HFFc6 (cell line): ENCODE data around the gene BLVRB. TPM values are rescaled to one million over a fixed set of nuclear protein-coding genes. Genes with fewer than 3 reads are reported as not detected.
"Not testable (repeated sequence)": the region's sequence is repeated elsewhere in the genome, so short reads cannot be mapped to it uniquely, and the experiment has no call there.

Source experiments
- DNase-seq: peaks from one replicate; pipeline ENCODE4 v3.0.0-alpha.2; 2018
- H3K27ac Mint-ChIP-seq: 2 replicates; pipeline ENCODE4 v1.8.0; 2020; ENCODE audit warnings: mild to moderate bottlenecking, mixed read lengths
- H3K27me3 Mint-ChIP-seq: 2 replicates; pipeline ENCODE4 v1.8.0; 2021; ENCODE audit warnings: mild to moderate bottlenecking, moderate library complexity, mixed read lengths; ENCODE audit not compliant: insufficient read depth
- H3K36me3 Mint-ChIP-seq: 2 replicates; pipeline ENCODE4 v1.8.0; 2021; ENCODE audit warnings: low read depth, mixed read lengths
- H3K4me1 Mint-ChIP-seq: 2 replicates; pipeline ENCODE4 v1.8.0; 2020; ENCODE audit warnings: low read depth, mixed read lengths
- H3K4me3 Mint-ChIP-seq: 2 replicates; pipeline ENCODE4 v1.8.0; 2020; ENCODE audit warnings: mild to moderate bottlenecking, moderate library complexity, mixed read lengths
- H3K9me3 Mint-ChIP-seq: 2 replicates; pipeline ENCODE4 v1.8.0; 2020; ENCODE audit warnings: mild to moderate bottlenecking, mixed read lengths
- total RNA-seq, 6 experiments: library from RNA; stranded (reverse); fragmentation: NEBNext Ultra II Directional; extraction: Animal tissue kit (Norgen Biotek cat#: 25700); gene quantifications; 2 replicates in 1 of 6; 3 replicates in 5 of 6; pipeline ENCODE4 v1.2.3, GENCODE V29; 2021
- TF ChIP-seq, protein P1 (sequence below): fragments of 200-600 bp; sonication (generic); IDR thresholded peaks from 2 replicates; pipeline ENCODE4 v1.5.0; 2021; ENCODE audit warnings: antibody characterized with exemption, mild to moderate bottlenecking

Gene BLVRB
- total RNA-seq, 6 experiments from 2014 or later, result 35.3 to 55.7 (median 52.5) TPM

DNA sequence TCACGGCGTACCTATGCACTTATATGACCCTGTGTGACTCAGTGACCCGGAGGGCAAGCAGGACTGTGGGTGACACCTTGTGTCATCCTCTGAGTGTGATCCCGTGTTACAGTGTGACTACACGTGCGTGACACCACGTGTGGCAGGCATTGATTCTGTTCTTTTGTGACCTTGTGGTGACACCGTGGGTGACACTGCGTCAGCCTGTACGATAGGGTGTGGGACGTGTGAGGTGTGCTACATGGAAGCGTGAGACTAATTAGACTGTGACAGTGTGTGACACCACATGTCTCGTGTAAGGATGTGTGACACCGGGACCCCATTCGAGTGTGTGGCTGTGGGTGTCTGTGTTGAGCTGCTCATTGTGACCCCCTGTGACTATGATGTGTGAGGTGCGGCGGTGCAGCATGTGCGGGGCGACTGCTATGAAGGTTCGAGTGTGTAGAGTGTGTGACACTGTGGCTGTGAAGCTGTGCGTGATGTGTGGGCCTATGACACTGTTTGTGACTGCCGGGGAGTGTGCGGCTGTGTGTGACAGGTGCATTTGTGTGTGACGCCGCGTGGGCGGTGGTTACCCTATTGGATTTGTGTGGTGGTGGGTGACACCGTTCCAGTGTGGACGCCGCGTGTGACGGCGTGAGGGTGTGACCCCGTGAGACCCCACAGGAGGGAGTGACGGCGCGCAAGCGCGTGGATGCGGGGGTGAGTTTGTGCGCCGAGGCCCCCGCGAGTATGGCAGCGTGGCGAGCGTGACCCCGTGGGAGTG is 857 bp upstream of the BLVRB start:
- no peaks in the 10 kb centered on the region for H3K9me3 Mint-ChIP-seq
- no peak for DNase-seq
- peak overlapping the region; percentile 46 for H3K27ac Mint-ChIP-seq
- H3K4me1 Mint-ChIP-seq, result peaks cover 25% of the 10 kb centered on the region
- TF ChIP-seq, protein P1, sequence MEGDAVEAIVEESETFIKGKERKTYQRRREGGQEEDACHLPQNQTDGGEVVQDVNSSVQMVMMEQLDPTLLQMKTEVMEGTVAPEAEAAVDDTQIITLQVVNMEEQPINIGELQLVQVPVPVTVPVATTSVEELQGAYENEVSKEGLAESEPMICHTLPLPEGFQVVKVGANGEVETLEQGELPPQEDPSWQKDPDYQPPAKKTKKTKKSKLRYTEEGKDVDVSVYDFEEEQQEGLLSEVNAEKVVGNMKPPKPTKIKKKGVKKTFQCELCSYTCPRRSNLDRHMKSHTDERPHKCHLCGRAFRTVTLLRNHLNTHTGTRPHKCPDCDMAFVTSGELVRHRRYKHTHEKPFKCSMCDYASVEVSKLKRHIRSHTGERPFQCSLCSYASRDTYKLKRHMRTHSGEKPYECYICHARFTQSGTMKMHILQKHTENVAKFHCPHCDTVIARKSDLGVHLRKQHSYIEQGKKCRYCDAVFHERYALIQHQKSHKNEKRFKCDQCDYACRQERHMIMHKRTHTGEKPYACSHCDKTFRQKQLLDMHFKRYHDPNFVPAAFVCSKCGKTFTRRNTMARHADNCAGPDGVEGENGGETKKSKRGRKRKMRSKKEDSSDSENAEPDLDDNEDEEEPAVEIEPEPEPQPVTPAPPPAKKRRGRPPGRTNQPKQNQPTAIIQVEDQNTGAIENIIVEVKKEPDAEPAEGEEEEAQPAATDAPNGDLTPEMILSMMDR, result no peak
- peaks cover 5% of the 10 kb centered on the region; the same call in 1 of the 2 replicates for H3K36me3 Mint-ChIP-seq
- H3K27me3 Mint-ChIP-seq, result peaks cover 13% of the 10 kb centered on the region
- H3K4me3 Mint-ChIP-seq, result peak overlapping the region; percentile 95

DNA sequence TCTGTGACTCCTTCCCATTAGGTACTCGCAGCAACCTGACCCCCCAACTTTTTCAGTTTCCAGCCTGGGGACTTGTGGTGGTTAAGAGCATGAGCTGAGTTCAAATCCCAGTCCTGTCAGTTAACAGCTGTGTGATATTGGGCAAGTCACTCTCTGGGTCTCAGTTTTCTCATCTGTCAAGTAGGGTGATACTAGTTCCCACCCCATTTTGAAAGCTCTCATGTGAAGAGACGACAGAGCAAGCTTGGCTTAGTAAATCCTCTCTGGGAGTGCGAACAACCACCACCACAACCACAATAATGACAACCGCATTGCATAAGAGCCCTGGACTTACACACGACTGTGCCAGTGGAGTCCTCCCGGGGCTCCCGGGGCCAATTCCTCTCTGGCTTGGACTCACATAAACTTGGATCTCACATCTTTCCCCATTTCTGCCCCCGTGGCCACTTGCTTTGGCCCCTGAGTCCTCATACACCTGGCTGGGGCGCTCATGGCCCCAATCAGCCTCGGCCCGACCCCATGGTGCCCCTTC is 454 bp downstream of the BLVRB start:
- Mint-ChIP-seq H3K4me1 (peaks cover 25% of the 10 kb centered on the region), H3K27ac (peak overlapping the region; percentile 95), H3K9me3 (no peaks in the 10 kb centered on the region), H3K4me3 (peak overlapping the region; percentile 95), H3K27me3 (peaks cover 13% of the 10 kb centered on the region), H3K36me3 (peaks cover 5% of the 10 kb centered on the region; the same call in 1 of the 2 replicates)
- peak; percentile 57 for DNase-seq
- TF ChIP-seq, protein P1, result no peak

DNA sequence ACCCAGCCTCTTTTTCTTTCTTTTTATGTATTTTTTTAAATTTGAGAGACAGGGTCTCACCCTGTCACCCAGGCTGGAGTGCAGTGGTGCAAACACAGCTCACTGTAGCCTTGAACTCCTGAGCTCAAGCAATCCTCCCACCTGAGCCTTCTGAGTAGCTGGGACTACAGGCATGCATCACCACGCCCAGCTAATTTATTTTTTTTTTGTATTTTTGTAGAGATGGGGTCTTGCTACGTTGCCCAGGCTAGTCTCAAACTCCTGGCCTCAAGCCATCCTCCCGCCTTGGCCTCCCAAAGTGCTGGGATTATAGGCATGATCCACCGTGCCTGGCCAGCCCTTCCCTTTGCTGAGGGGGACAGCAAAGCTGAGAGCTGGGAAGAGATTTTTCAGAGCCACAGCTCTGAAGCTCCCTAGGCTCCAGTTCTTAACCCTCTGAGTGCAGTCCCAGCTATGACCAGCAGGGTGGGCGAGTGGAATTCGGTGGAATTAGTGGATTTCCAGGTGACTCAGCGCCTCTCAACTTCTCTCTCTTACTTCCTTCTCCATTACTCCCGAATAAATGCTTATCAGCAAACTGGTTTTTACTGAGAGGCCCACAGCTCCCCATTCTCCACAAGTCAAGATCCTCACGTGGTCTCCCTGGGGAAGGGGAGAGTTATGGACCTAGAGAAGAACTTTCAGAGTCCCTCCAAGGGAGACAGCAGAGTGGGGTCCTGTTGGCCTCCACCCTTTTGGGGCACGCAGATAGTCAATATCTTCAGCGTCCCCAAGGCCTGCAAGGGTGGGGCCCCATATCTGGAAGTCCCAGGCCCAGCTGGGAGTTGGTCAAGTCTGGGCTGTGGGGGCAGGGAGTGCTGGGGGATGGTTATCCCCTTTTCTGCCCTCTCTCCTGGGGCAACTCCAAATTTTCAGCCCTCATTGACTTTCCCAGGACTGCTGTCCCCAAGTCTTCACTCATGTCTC is 1.2 kb downstream of the BLVRB start:
- peaks cover 5% of the 10 kb centered on the region; the same call in 1 of the 2 replicates for H3K36me3 Mint-ChIP-seq
- TF ChIP-seq, protein P1, result peak; percentile 90
- peaks cover 25% of the 10 kb centered on the region for H3K4me1 Mint-ChIP-seq
- H3K27ac Mint-ChIP-seq, result peak overlapping the region; percentile 95
- no peaks in the 10 kb centered on the region for H3K9me3 Mint-ChIP-seq
- peak overlapping the region; percentile 95 for H3K4me3 Mint-ChIP-seq
- peaks cover 13% of the 10 kb centered on the region for H3K27me3 Mint-ChIP-seq
- peak; percentile 88 for DNase-seq

DNA sequence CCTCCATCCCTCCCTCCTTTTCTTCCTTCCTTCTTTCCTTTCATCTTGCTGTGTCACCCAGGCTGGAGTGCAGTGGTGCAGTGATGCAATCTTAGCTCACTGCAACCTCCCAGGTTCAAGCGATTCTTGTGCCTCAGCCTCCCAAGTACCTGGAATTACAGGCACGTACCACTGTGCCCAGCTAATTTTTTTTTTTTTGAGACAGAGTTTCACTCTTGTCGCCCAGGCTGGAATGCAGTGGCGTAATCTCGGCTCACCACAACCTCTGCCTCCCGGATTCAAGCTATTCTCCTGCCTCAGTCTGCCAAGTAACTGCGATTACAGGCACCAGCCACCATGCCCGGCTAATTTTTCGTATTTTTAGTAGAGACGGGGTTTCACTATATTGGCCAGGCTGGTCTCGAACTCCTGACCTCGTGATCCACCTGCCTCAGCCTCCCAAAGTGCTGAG is 1.9 kb downstream of the BLVRB start:
- not testable (repeated sequence) for H3K9me3 Mint-ChIP-seq, H3K36me3 Mint-ChIP-seq, H3K4me3 Mint-ChIP-seq
- peak; percentile 23 for DNase-seq
- H3K27ac Mint-ChIP-seq, result peak overlapping the region; percentile 64; the same call in 1 of the 2 replicates
- peaks cover 25% of the 10 kb centered on the region for H3K4me1 Mint-ChIP-seq
- peaks cover 13% of the 10 kb centered on the region for H3K27me3 Mint-ChIP-seq

DNA sequence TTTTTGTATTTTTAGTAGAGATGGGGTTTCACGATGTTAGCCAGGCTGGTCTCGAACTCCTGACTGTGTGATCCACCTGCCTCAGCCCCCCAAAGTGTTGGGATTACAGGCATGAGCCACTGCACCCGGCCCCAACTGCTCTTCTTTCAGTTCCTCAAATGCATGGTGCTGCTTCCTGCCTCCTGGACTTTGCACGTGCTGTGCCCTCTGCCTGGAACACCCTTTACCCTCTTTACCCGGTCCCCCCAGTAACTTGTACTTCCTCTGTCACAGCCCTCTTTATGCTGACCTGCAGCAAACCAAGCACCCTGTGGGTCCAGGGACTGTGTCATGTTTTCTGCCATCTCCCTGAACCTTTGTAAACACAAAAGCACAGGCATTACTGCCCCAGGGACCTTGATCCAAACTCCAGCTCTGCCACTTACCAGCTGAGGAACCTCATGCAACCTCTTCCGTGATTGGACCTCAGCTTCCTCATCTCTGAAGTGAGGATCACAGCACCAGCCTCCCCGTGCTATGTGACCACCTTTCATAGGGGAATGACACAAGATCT is 3.8 kb downstream of the BLVRB start:
- peaks cover 25% of the 10 kb centered on the region for H3K4me1 Mint-ChIP-seq
- peaks cover 5% of the 10 kb centered on the region; the same call in 1 of the 2 replicates for H3K36me3 Mint-ChIP-seq
- H3K27ac Mint-ChIP-seq, result no peak overlapping the region
- no peak overlapping the region for H3K4me3 Mint-ChIP-seq
- H3K9me3 Mint-ChIP-seq, result no peaks in the 10 kb centered on the region
- TF ChIP-seq, protein P1, result no peak
- H3K27me3 Mint-ChIP-seq, result peaks cover 3% of the 10 kb centered on the region
- DNase-seq, result no peak
